GM23338 (cell line): ENCODE results near the gene GRIN2D. TPM values are rescaled to one million over a fixed set of nuclear protein-coding genes. Genes with fewer than 3 reads are reported as not detected.

Source experiments
- ATAC-seq: fragments of 200-7000 bp; cut with Tn5 transposase; 3 replicates; pipeline ENCODE4 v1.9.1; 2020
- DNase-seq: peaks from one replicate; pipeline ENCODE4 v3.0.0-alpha.2; 2015; ENCODE audit warnings: low spot score
- H2AFZ ChIP-seq: fragments of 200-600 bp; sonication (generic); 2 replicates; pipeline ENCODE4 v1.8.0; 2016; ENCODE audit warnings: antibody characterized with exemption, mild to moderate bottlenecking, moderate library complexity
- H3F3A ChIP-seq: fragments of 200-600 bp; sonication (generic); replicated peaks from 2 replicates; pipeline ENCODE4 v1.8.0; 2017; ENCODE audit warnings: antibody characterized with exemption, mixed run types, low read depth
- H3K27ac ChIP-seq: fragments of 200-600 bp; sonication (generic); 2 replicates; pipeline ENCODE4 v1.6.1; 2016; ENCODE audit warnings: low read depth
- H3K27me3 ChIP-seq: fragments of 200-600 bp; sonication (generic); 2 replicates; pipeline ENCODE4 v1.8.0; 2016; ENCODE audit warnings: mild to moderate bottlenecking, mixed run types, moderate library complexity; ENCODE audit not compliant: insufficient read depth
- H3K36me3 ChIP-seq: fragments of 200-600 bp; sonication (generic); 2 replicates; pipeline ENCODE4 v1.8.0; 2016; ENCODE audit warnings: mild to moderate bottlenecking; ENCODE audit not compliant: insufficient read depth
- H3K4me1 ChIP-seq: fragments of 200-600 bp; sonication (generic); 2 replicates; pipeline ENCODE4 v1.8.0; 2016; ENCODE audit warnings: mild to moderate bottlenecking, moderate library complexity; ENCODE audit not compliant: insufficient read depth
- H3K4me2 ChIP-seq: fragments of 200-600 bp; sonication (generic); 2 replicates; pipeline ENCODE4 v1.7.1; 2017; ENCODE audit warnings: mixed run types
- H3K4me3 ChIP-seq: fragments of 200-600 bp; sonication (generic); 2 replicates; pipeline ENCODE4 v1.6.1; 2016; ENCODE audit warnings: mixed run types
- H3K79me2 ChIP-seq: fragments of 200-600 bp; sonication (generic); replicated peaks from 2 replicates; pipeline ENCODE4 v1.8.0; 2017; ENCODE audit warnings: mild to moderate bottlenecking; ENCODE audit not compliant: insufficient read depth
- H3K9me2 ChIP-seq: fragments of 200-600 bp; sonication (generic); 2 replicates; pipeline ENCODE4 v1.8.0; 2017; ENCODE audit not compliant: insufficient read depth
- H4K20me1 ChIP-seq: fragments of 200-600 bp; sonication (generic); replicated peaks from 2 replicates; pipeline ENCODE4 v1.8.0; 2017; ENCODE audit warnings: mild to moderate bottlenecking; ENCODE audit not compliant: insufficient read depth
- H3K27ac Mint-ChIP-seq: 2 replicates; pipeline ENCODE4 v1.8.0; 2020; ENCODE audit warnings: inconsistent platforms, mild to moderate bottlenecking, moderate library complexity, mixed read lengths
- H3K27me3 Mint-ChIP-seq: 3 replicates; pipeline ENCODE4 v1.8.0; 2022; ENCODE audit warnings: low read depth, mild to moderate bottlenecking, moderate library complexity, mixed read lengths, inconsistent platforms; ENCODE audit not compliant: insufficient read depth, poor library complexity
- H3K36me3 Mint-ChIP-seq: 3 replicates; pipeline ENCODE4 v1.8.0; 2021; ENCODE audit warnings: low read depth, mild to moderate bottlenecking, inconsistent platforms, moderate library complexity, mixed read lengths
- H3K4me1 Mint-ChIP-seq: 3 replicates; pipeline ENCODE4 v1.8.0; 2020; ENCODE audit warnings: mild to moderate bottlenecking, inconsistent platforms, mixed read lengths
- H3K4me3 Mint-ChIP-seq: 3 replicates; pipeline ENCODE4 v1.8.0; 2021; ENCODE audit warnings: moderate library complexity, mild to moderate bottlenecking, inconsistent platforms, mixed read lengths
- H3K9me3 Mint-ChIP-seq: 3 replicates; pipeline ENCODE4 v1.8.0; 2020; ENCODE audit warnings: moderate library complexity, mild to moderate bottlenecking, inconsistent platforms, mixed read lengths
- CREB1 ChIP-seq: fragments of 250-450 bp; sonication (Bioruptor Pico); IDR thresholded peaks from 2 replicates; pipeline ENCODE4 v1.5.0; 2020; ENCODE audit warnings: low read depth, mild to moderate bottlenecking, moderate library complexity
- EZH2phosphoT487 ChIP-seq: fragments of 200-600 bp; sonication (generic); IDR thresholded peaks from one replicate; pipeline ENCODE4 v1.8.1; 2018; ENCODE audit warnings: antibody characterized with exemption; ENCODE audit not compliant: unreplicated experiment
- JUNB ChIP-seq: IDR thresholded peaks from one replicate; pipeline ENCODE4 v1.6.1; 2016; ENCODE audit warnings: antibody characterized with exemption; ENCODE audit not compliant: unreplicated experiment
- POLR2AphosphoS5 ChIP-seq: IDR thresholded peaks from 2 replicates; pipeline ENCODE4 v1.6.1; 2016; ENCODE audit warnings: antibody characterized with exemption, low read depth
- ZNF114 ChIP-seq: fragments of 250-450 bp; sonication (Bioruptor Pico); IDR thresholded peaks from 2 replicates; pipeline ENCODE4 v1.5.0; 2020; ENCODE audit warnings: mild to moderate bottlenecking, moderate library complexity
- ZNF331 ChIP-seq: fragments of 250-450 bp; sonication (Bioruptor Pico); IDR thresholded peaks from 2 replicates; pipeline ENCODE4 v1.5.0; 2020; ENCODE audit warnings: low read depth, mild to moderate bottlenecking, moderate library complexity
- polyA plus RNA-seq: library from polyadenylated mRNA; unstranded; fragments of >200 nt; fragmentation: Nextera tagmentation; extraction: Ambion mirVana; gene quantifications from 2 replicates; pipeline ENCODE4 v1.2.1, GENCODE V29; 2016
- total RNA-seq: library from RNA; depleted of rRNA; stranded (reverse); fragments of >200 nt; shearing (Covaris generic); gene quantifications from 2 replicates; pipeline ENCODE4 v1.2.3, GENCODE V29; 2014
- TF ChIP-seq, protein P1 (sequence below): IDR thresholded peaks from 2 replicates; pipeline ENCODE4 v1.6.1; 2016; ENCODE audit warnings: antibody characterized with exemption
- TF ChIP-seq, protein P2 (sequence below): fragments of 250-450 bp; sonication (Bioruptor Pico); IDR thresholded peaks from 2 replicates; pipeline ENCODE4 v1.5.0; 2020; ENCODE audit warnings: mild to moderate bottlenecking, moderate library complexity

The GRIN2D gene
- total and polyA plus RNA-seq, 2 experiments from 2014 or later, result 4.4 to 20.0 TPM

DNA sequence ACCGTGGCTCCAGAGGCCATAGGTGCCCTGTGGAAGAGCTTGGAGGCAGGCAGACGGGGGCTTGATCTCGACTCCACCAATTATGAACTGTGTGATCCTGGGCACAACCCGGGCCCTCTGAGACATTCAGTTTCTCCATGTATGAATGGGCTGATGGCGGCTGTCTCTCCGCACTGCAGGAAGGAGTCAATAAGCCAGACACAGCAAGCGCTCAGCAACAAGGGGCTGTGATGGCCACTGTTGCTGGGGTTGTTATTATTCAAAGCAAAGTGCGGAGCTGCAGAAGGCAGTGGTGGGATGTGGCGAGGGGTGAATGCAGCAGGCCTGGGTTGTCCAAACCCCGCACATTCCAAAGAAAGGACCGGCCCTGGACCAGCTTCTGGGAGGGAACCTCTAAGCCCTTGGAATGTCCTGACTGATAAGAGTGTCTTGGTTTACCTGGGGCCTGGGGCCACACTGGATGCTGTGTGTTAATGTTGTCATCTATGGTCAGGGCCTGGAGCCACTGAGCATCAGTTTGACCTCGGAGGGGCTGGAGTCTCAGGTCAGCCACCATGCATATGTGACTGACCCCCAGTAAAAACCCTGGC, 38.0 kb upstream of the GRIN2D start:
- Histone ChIP-seq H3K4me3 (no peak overlapping the region), H3F3A (0 out of 2 replicates have a peak, but pooled peaks cover 2% of the 10 kb centered on the region), H4K20me1 (peaks cover 4% of the 10 kb centered on the region; the same call in 1 of the 2 replicates), H3K4me1 (no peaks in the 10 kb centered on the region), H3K4me2 (no peak overlapping the region), H3K79me2 (no peaks in the 10 kb centered on the region), H2AFZ (no peak overlapping the region), H3K36me3 (no peaks in the 10 kb centered on the region), H3K27ac (no peak overlapping the region), H3K27me3 (no peaks in the 10 kb centered on the region), H3K9me2 (no peaks in the 10 kb centered on the region)
- Mint-ChIP-seq H3K36me3 (peaks cover 6% of the 10 kb centered on the region; the same call in 1 of the 3 replicates), H3K27ac (peak overlapping the region; percentile 75), H3K9me3 (0 out of 3 replicates have a peak, but pooled peaks cover 3% of the 10 kb centered on the region), H3K4me3 (no peak overlapping the region), H3K27me3 (peaks cover 7% of the 10 kb centered on the region), H3K4me1 (peaks cover 4% of the 10 kb centered on the region)
- ATAC-seq (no peak), DNase-seq (peak; percentile 32)
- TF ChIP-seq ZNF331 (CRISPR knock-in tag) (no peak), EZH2phosphoT487 (no peak), JUNB (no peak), ZNF114 (no peak), CREB1 (CRISPR knock-in tag) (no peak), POLR2AphosphoS5 (no peak)
- TF ChIP-seq, protein P1, sequence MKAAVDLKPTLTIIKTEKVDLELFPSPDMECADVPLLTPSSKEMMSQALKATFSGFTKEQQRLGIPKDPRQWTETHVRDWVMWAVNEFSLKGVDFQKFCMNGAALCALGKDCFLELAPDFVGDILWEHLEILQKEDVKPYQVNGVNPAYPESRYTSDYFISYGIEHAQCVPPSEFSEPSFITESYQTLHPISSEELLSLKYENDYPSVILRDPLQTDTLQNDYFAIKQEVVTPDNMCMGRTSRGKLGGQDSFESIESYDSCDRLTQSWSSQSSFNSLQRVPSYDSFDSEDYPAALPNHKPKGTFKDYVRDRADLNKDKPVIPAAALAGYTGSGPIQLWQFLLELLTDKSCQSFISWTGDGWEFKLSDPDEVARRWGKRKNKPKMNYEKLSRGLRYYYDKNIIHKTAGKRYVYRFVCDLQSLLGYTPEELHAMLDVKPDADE, result no peak
- TF ChIP-seq, protein P2, sequence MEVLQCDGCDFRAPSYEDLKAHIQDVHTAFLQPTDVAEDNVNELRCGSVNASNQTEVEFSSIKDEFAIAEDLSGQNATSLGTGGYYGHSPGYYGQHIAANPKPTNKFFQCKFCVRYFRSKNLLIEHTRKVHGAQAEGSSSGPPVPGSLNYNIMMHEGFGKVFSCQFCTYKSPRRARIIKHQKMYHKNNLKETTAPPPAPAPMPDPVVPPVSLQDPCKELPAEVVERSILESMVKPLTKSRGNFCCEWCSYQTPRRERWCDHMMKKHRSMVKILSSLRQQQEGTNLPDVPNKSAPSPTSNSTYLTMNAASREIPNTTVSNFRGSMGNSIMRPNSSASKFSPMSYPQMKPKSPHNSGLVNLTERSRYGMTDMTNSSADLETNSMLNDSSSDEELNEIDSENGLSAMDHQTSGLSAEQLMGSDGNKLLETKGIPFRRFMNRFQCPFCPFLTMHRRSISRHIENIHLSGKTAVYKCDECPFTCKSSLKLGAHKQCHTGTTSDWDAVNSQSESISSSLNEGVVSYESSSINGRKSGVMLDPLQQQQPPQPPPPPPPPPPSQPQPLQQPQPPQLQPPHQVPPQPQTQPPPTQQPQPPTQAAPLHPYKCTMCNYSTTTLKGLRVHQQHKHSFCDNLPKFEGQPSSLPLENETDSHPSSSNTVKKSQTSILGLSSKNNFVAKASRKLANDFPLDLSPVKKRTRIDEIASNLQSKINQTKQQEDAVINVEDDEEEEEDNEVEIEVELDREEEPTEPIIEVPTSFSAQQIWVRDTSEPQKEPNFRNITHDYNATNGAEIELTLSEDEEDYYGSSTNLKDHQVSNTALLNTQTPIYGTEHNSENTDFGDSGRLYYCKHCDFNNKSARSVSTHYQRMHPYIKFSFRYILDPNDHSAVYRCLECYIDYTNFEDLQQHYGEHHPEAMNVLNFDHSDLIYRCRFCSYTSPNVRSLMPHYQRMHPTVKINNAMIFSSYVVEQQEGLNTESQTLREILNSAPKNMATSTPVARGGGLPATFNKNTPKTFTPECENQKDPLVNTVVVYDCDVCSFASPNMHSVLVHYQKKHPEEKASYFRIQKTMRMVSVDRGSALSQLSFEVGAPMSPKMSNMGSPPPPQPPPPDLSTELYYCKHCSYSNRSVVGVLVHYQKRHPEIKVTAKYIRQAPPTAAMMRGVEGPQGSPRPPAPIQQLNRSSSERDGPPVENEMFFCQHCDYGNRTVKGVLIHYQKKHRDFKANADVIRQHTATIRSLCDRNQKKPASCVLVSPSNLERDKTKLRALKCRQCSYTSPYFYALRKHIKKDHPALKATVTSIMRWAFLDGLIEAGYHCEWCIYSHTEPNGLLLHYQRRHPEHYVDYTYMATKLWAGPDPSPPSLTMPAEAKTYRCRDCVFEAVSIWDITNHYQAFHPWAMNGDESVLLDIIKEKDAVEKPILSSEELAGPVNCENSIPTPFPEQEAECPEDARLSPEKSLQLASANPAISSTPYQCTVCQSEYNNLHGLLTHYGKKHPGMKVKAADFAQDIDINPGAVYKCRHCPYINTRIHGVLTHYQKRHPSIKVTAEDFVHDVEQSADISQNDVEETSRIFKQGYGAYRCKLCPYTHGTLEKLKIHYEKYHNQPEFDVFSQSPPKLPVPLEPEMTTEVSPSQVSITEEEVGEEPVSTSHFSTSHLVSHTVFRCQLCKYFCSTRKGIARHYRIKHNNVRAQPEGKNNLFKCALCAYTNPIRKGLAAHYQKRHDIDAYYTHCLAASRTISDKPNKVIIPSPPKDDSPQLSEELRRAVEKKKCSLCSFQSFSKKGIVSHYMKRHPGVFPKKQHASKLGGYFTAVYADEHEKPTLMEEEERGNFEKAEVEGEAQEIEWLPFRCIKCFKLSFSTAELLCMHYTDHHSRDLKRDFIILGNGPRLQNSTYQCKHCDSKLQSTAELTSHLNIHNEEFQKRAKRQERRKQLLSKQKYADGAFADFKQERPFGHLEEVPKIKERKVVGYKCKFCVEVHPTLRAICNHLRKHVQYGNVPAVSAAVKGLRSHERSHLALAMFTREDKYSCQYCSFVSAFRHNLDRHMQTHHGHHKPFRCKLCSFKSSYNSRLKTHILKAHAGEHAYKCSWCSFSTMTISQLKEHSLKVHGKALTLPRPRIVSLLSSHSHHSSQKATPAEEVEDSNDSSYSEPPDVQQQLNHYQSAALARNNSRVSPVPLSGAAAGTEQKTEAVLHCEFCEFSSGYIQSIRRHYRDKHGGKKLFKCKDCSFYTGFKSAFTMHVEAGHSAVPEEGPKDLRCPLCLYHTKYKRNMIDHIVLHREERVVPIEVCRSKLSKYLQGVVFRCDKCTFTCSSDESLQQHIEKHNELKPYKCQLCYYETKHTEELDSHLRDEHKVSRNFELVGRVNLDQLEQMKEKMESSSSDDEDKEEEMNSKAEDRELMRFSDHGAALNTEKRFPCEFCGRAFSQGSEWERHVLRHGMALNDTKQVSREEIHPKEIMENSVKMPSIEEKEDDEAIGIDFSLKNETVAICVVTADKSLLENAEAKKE (CRISPR knock-in tag), result no peak
